Adrenal gland (tissue), 5 donors: ENCODE results near the gene F5.

ENCODE experiments used
- POLR2A ChIP-seq, 2 donors: fragments of 450-650 bp; IDR thresholded peaks; one replicate each; pipeline ENCODE4 v1.6.1; 2017; ENCODE audit warnings: antibody characterized with exemption in 2 of 2, mild to moderate bottlenecking in 2 of 2, moderate library complexity in 1 of 2
- TF ChIP-seq, protein P1 (sequence below), 6 experiments: fragments of 450-650 bp in 4 of 6; fragments of 200-600 bp in 2 of 6; sonication (generic) in 1 of 6; IDR thresholded peaks; 1 replicate in 5 of 6; 2 replicates in 1 of 6; pipeline versions ENCODE4 v1.5.1 to v1.8.0; 2016 to 2021; ENCODE audit warnings: antibody characterized with exemption in 6 of 6, mild to moderate bottlenecking in 2 of 6, moderate library complexity in 1 of 6
- donor health status: DM: no; HTN: no; CAD: no.

DNA sequence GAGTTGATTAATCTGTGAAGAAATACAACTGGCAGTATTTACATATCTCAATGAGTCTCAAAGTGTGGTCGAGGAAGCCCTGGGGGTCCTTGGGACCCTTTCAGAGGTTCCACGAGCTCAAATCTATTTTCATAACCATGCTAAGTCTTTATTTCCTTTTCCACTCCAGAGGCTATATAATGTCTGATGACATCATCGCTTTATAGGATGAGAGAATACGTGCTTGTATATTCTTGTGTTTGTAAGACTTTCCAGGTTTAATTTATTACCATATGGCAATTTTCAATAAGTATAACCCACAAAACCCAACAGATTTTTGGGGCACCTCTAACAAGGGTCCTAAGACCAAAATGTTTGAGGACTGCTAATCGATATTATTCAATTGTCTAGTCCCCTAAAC is 99.1 kb downstream of the F5 start:
- TF ChIP-seq, protein P1, sequence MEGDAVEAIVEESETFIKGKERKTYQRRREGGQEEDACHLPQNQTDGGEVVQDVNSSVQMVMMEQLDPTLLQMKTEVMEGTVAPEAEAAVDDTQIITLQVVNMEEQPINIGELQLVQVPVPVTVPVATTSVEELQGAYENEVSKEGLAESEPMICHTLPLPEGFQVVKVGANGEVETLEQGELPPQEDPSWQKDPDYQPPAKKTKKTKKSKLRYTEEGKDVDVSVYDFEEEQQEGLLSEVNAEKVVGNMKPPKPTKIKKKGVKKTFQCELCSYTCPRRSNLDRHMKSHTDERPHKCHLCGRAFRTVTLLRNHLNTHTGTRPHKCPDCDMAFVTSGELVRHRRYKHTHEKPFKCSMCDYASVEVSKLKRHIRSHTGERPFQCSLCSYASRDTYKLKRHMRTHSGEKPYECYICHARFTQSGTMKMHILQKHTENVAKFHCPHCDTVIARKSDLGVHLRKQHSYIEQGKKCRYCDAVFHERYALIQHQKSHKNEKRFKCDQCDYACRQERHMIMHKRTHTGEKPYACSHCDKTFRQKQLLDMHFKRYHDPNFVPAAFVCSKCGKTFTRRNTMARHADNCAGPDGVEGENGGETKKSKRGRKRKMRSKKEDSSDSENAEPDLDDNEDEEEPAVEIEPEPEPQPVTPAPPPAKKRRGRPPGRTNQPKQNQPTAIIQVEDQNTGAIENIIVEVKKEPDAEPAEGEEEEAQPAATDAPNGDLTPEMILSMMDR (IDR thresholded peaks at IDR 0.05) = no peak
- TF ChIP-seq POLR2A (IDR thresholded peaks at IDR 0.05) = no peak
